Measurements from ENCODE around the gene PRKCE. TPM values are rescaled to one million over a fixed set of nuclear protein-coding genes. Genes with fewer than 3 reads are reported as not detected.

PRKCE gene
- total and polyA plus RNA-seq, 11 donors: 4.1 to 22.3 (median 16.2) TPM

- peak in 1 of 4 donors; percentile 17 for ATAC-seq
- no peaks in the 10 kb centered on the region for H3K9me3 ChIP-seq
- no peak for DNase-seq
- no peak overlapping the region for H3K4me3 ChIP-seq
- peak overlapping the region in 1 of 12 donors; percentile 66 for H3K27ac ChIP-seq
- WGBS, 4 donors: 90 to 94% (median 93%) methylated on average over 8 of the region's 8 CpGs
- H3K27me3 ChIP-seq: no peaks in the 10 kb centered on the region
- intact Hi-C loops (cut with DNase I): no loop called here
- peak in 3 of 12 donors; percentile 6 to 18 (median 10) for TF ChIP-seq CTCF (IDR thresholded peaks at IDR 0.05)
- TF ChIP-seq POLR2A (IDR thresholded peaks at IDR 0.05): no peak
- H3K36me3 ChIP-seq: no peaks in the 10 kb centered on the region
- H3K4me1 ChIP-seq: peaks cover 0 to 42% (median 3%) of the 10 kb centered on the region in 12 donors
Measured at GRCh38 chr2:45729753-45730512, 78.5 kb downstream of the PRKCE start.

GRCh38 chr2:45731141-45731540 is 79.7 kb downstream of the PRKCE start:
- Histone ChIP-seq H3K9me3 (no peaks in the 10 kb centered on the region), H3K36me3 (no peaks in the 10 kb centered on the region), H3K4me1 (peaks cover 0 to 30% (median 4%) of the 10 kb centered on the region in 12 donors), H3K4me3 (no peak overlapping the region), H3K27ac (no peak overlapping the region), H3K27me3 (no peaks in the 10 kb centered on the region)
- TF ChIP-seq CTCF (IDR thresholded peaks at IDR 0.05): no peak
- no peak for TF ChIP-seq POLR2A (IDR thresholded peaks at IDR 0.05)
- intact Hi-C loops (cut with DNase I): no loop called here
- DNase-seq (no peak), ATAC-seq (no peak)

- 87 to 96% (median 91%) methylated on average over 2 of the region's 2 CpGs for WGBS, 4 donors
- peaks cover 0 to 23% (median 2%) of the 10 kb centered on the region in 12 donors for H3K4me1 ChIP-seq
- H3K36me3 ChIP-seq: peaks cover 0 to 3% (median 0%) of the 10 kb centered on the region in 9 donors
- no peak overlapping the region for H3K27ac ChIP-seq
- TF ChIP-seq POLR2A (IDR thresholded peaks at IDR 0.05) (no peak), CTCF (IDR thresholded peaks at IDR 0.05) (no peak)
- intact Hi-C loops (cut with DNase I): no loop called here
- ATAC-seq (no peak), DNase-seq (no peak)
- no peaks in the 10 kb centered on the region for H3K9me3 ChIP-seq
- no peaks in the 10 kb centered on the region for H3K27me3 ChIP-seq
- no peak overlapping the region for H3K4me3 ChIP-seq
Measured at GRCh38 chr2:45732436-45732835, 81.0 kb downstream of the PRKCE start.

GRCh38 chr2:45732946-45733345 is 81.5 kb downstream of the PRKCE start:
- DNase-seq (no peak), ATAC-seq (no peak)
- H3K27ac ChIP-seq: no peak overlapping the region
- no peaks in the 10 kb centered on the region for H3K9me3 ChIP-seq
- H3K27me3 ChIP-seq: no peaks in the 10 kb centered on the region
- H3K4me1 ChIP-seq: peaks cover 0 to 23% (median 2%) of the 10 kb centered on the region in 12 donors
- TF ChIP-seq CTCF (IDR thresholded peaks at IDR 0.05) (no peak), POLR2A (IDR thresholded peaks at IDR 0.05) (no peak)
- 95 to 98% (median 96%) methylated on average over 3 of the region's 3 CpGs for WGBS, 4 donors
- H3K36me3 ChIP-seq: peaks cover 0 to 3% (median 0%) of the 10 kb centered on the region in 9 donors
- intact Hi-C loops (cut with DNase I): no loop called here
- H3K4me3 ChIP-seq: no peak overlapping the region
